ENCODE results near the gene SLC2A2.
A peak's percentile ranks its signal among the peaks of the same experiment; 100 is the strongest.
"Not testable (repeated sequence)": the region's sequence is repeated elsewhere in the genome, so short reads cannot be mapped to it uniquely, and the experiment has no call there.

The SLC2A2 gene

GRCh38 chr3:170985304-170985703 is 41.2 kb downstream of the SLC2A2 start:
- DNase-seq (ENCODE audit: low spot score) = no peak

GRCh38 chr3:170982733-170983132 is 43.8 kb downstream of the SLC2A2 start:
- DNase-seq (ENCODE audit: low spot score) = no peak

GRCh38 chr3:170980399-170980798 is 46.1 kb downstream of the SLC2A2 start:
- DNase-seq (ENCODE audit: low spot score) = no peak

- no peak for DNase-seq (ENCODE audit: low spot score)
Observed at GRCh38 chr3:170977949-170978745, 48.4 kb downstream of the SLC2A2 start.

GRCh38 chr3:170976190-170976519 is 50.4 kb downstream of the SLC2A2 start:
- no peak for DNase-seq (ENCODE audit: low spot score)

- DNase-seq (ENCODE audit: low spot score) = no peak
Observed at GRCh38 chr3:170975283-170976189, 51.0 kb downstream of the SLC2A2 start.

GRCh38 chr3:170974872-170975271 is 51.6 kb downstream of the SLC2A2 start:
- DNase-seq (ENCODE audit: low spot score) = no peak

- not testable (repeated sequence) for DNase-seq (ENCODE audit: low spot score)
Observed at GRCh38 chr3:170972917-170973316, 53.6 kb downstream of the SLC2A2 start.

GRCh38 chr3:170967126-170967525 is 59.4 kb downstream of the SLC2A2 start:
- no peak for DNase-seq (ENCODE audit: low spot score)

GRCh38 chr3:170966495-170966894 is 60.0 kb downstream of the SLC2A2 start:
- DNase-seq (ENCODE audit: low spot score) = no peak

GRCh38 chr3:170962411-170962810 is 64.1 kb downstream of the SLC2A2 start:
- no peak for DNase-seq (ENCODE audit: low spot score)

- DNase-seq (ENCODE audit: low spot score) = peak; percentile 85
Observed at GRCh38 chr3:170961616-170962400, 64.7 kb downstream of the SLC2A2 start.

- no peak for DNase-seq (ENCODE audit: low spot score)
Observed at GRCh38 chr3:170959457-170959856, 67.1 kb downstream of the SLC2A2 start.

GRCh38 chr3:170956647-170957046 is 69.9 kb downstream of the SLC2A2 start:
- DNase-seq (ENCODE audit: low spot score) = no peak

- peak; percentile 71 for DNase-seq (ENCODE audit: low spot score)
Observed at GRCh38 chr3:170953736-170954135, 72.8 kb downstream of the SLC2A2 start.

- peak; percentile 9 for DNase-seq (ENCODE audit: low spot score)
Observed at GRCh38 chr3:170953229-170953628, 73.3 kb downstream of the SLC2A2 start.

GRCh38 chr3:170949211-170949610 is 77.3 kb downstream of the SLC2A2 start:
- no peak for DNase-seq (ENCODE audit: low spot score)

GRCh38 chr3:170947018-170947769 is 79.3 kb downstream of the SLC2A2 start:
- DNase-seq (ENCODE audit: low spot score) = no peak

Measured in Ammon's horn (tissue), 1 donor.